Kidney (tissue), 14 donors: ENCODE data around the gene PLXNA2. TPM values are rescaled to one million over a fixed set of nuclear protein-coding genes. Genes with fewer than 3 reads are reported as not detected.

Source experiments
- DNase-seq, 5 donors: peaks; one replicate each; pipeline ENCODE4 v3.0.0-alpha.2; 2013 to 2020
- FAIRE-seq: peaks from 2 replicates; lab custom pipeline; 2012; peaks lifted over from hg19 to GRCh38; lab: Jason Lieb, UNC
- H3K27ac ChIP-seq, 2 donors: one replicate each; pipeline ENCODE4 v1.7.0; 2013; ENCODE audit warnings: low read depth in 2 of 2, low read length in 2 of 2, inconsistent platforms in 1 of 2
- H3K27me3 ChIP-seq: one replicate; pipeline ENCODE4 v1.7.1; 2013; ENCODE audit warnings: low read length, inconsistent platforms; ENCODE audit not compliant: control insufficient read depth, insufficient read depth
- H3K36me3 ChIP-seq, 3 donors: one replicate each; pipeline versions ENCODE4 v1.7.0 to v1.7.1; 2013; ENCODE audit warnings: low read length in 3 of 3, control low read depth in 1 of 3, inconsistent platforms in 1 of 3; ENCODE audit not compliant: insufficient read depth in 3 of 3, control insufficient read depth in 2 of 3
- H3K4me1 ChIP-seq, 3 donors: one replicate each; pipeline versions ENCODE4 v1.7.0 to v1.7.1; 2013; ENCODE audit warnings: low read length in 3 of 3, inconsistent platforms in 1 of 3, low read depth in 1 of 3; ENCODE audit not compliant: control insufficient read depth in 2 of 3, insufficient read depth in 2 of 3
- H3K4me3 ChIP-seq, 3 donors: one replicate each; pipeline versions ENCODE4 v1.7.0 to v1.8.1; 2013; ENCODE audit warnings: low read length in 3 of 3, control low read depth in 1 of 3, inconsistent platforms in 1 of 3
- H3K9ac ChIP-seq, 3 donors: one replicate each; pipeline versions ENCODE4 v1.7.0 to v1.7.1; 2013; ENCODE audit warnings: low read length in 3 of 3, control low read depth in 1 of 3, inconsistent platforms in 1 of 3
- H3K9me3 ChIP-seq, 3 donors: one replicate each; pipeline versions ENCODE4 v1.7.0 to v1.7.1; 2013; ENCODE audit warnings: low read length in 3 of 3, control low read depth in 1 of 3, inconsistent platforms in 1 of 3; ENCODE audit not compliant: control insufficient read depth in 2 of 3, insufficient read depth in 1 of 3
- CTCF ChIP-seq: IDR thresholded peaks from 3 replicates; pipeline ENCODE4 v1.5.1; 2012; ENCODE audit warnings: mild to moderate bottlenecking, moderate library complexity, borderline replicate concordance; ENCODE audit not compliant: insufficient read depth; ENCODE audit errors: extremely low read depth
- intact Hi-C: fragments of 100-400 bp; cut with DNase I; formaldehyde crosslinking; loops from one replicate; pipeline ENCODE4 v1.11.1; 2022
- polyA plus RNA-seq: library from polyadenylated mRNA; stranded (reverse); fragments of 350-450 nt; fragmentation: Illumina TruSeq; extraction: RNeasy Lipid Tissue Mini Kit (QIAGEN cat#74804); gene quantifications from one replicate; pipeline ENCODE4 v1.2.3, GENCODE V29; 2014; ENCODE audit warnings: low read depth, low replicate concordance; ENCODE audit not compliant: insufficient read depth
- total RNA-seq: library from RNA; stranded (reverse); fragmentation: NEBNext Ultra II Directional; extraction: Animal tissue kit (Norgen Biotek cat#: 25700); gene quantifications from one replicate; pipeline ENCODE4 v1.2.1, GENCODE V29; 2021
- donor health status: control.
- donor health status: control.
- donor health status: control.
- donor health status: control.
- donor health status: control.
- donor health status: DM: yes; HTN: yes; CAD: no.
- donor health status: Normal renal cell carcinoma (clear cell type).

Gene PLXNA2
- total and polyA plus RNA-seq, 2 donors from 2014 or later: 2.4 to 27.9 TPM

- Histone ChIP-seq H3K27me3 (no peaks in the 10 kb centered on the region), H3K4me3 (no peak overlapping the region), H3K36me3 (no peaks in the 10 kb centered on the region), H3K4me1 (peaks cover 4 to 37% (median 22%) of the 10 kb centered on the region in 3 donors), H3K27ac (no peak overlapping the region), H3K9ac (no peak overlapping the region), H3K9me3 (no peaks in the 10 kb centered on the region)
- FAIRE-seq (no peak), DNase-seq (peak in 1 of 5 donors; percentile 15)
- TF ChIP-seq CTCF: no peak
- intact Hi-C loops: loop anchor here (10.0 kb wide), 1 partner anchor 102 kb away; no protein-coding TSS in a partner anchor
These were observed 6.9 kb downstream of the PLXNA2 start for GRCh38 chr1:208237241-208237640.

GRCh38 chr1:208235982-208236761 lies 8.0 kb downstream of the PLXNA2 start:
- Histone ChIP-seq H3K36me3 (no peaks in the 10 kb centered on the region), H3K4me3 (no peak overlapping the region), H3K27ac (peak overlapping the region in 1 of 2 donors; percentile 49)

GRCh38 chr1:208235356-208235981 lies 8.7 kb downstream of the PLXNA2 start:
- Histone ChIP-seq H3K9ac (peak overlapping the region in 1 of 3 donors; percentile 0), H3K4me1 (peaks cover 4 to 28% (median 27%) of the 10 kb centered on the region in 3 donors), H3K9me3 (no peaks in the 10 kb centered on the region), H3K27me3 (no peaks in the 10 kb centered on the region), H3K27ac (peak overlapping the region in 1 of 2 donors; percentile 49), H3K4me3 (no peak overlapping the region), H3K36me3 (no peaks in the 10 kb centered on the region)
- FAIRE-seq (no peak), DNase-seq (no peak)
- TF ChIP-seq CTCF: no peak
- intact Hi-C loops: loop anchor here (10.0 kb wide), 1 partner anchor 101 kb away; no protein-coding TSS in a partner anchor

More at GRCh38 chr1:208235982-208236761, 8.0 kb downstream of the PLXNA2 start:
- H3K9me3 ChIP-seq: no peaks in the 10 kb centered on the region
- no peak for FAIRE-seq
- no peak for TF ChIP-seq CTCF
- peak overlapping the region in 1 of 3 donors; percentile 0 for H3K9ac ChIP-seq
- H3K4me1 ChIP-seq: peaks cover 4 to 28% (median 28%) of the 10 kb centered on the region in 3 donors
- intact Hi-C loops: loop anchor here (10.0 kb wide), 1 partner anchor 101 kb away; no protein-coding TSS in a partner anchor
- H3K27me3 ChIP-seq: no peaks in the 10 kb centered on the region
- peak in 1 of 5 donors; percentile 65 for DNase-seq
